HG03342 (cell line): Measurements from ENCODE around the gene MRPL24.
A peak's percentile ranks its signal among the peaks of the same experiment; 100 is the strongest.

Experiments used
- ATAC-seq: cut with Tn5 transposase; IDR thresholded peaks from one replicate; pipeline ENCODE4 v1.9.1; 2021; ENCODE audit warnings: mild to moderate bottlenecking, moderate library complexity; ENCODE audit not compliant: unreplicated experiment

The MRPL24 gene

GRCh38 chr1:156744344-156744743 lies 3.5 kb upstream of the MRPL24 start:
- ATAC-seq, result no peak

GRCh38 chr1:156743367-156744302 lies 2.7 kb upstream of the MRPL24 start:
- ATAC-seq, result no peak

- no peak for ATAC-seq
These were observed 1.9 kb upstream of the MRPL24 start for GRCh38 chr1:156742801-156743200.

DNA sequence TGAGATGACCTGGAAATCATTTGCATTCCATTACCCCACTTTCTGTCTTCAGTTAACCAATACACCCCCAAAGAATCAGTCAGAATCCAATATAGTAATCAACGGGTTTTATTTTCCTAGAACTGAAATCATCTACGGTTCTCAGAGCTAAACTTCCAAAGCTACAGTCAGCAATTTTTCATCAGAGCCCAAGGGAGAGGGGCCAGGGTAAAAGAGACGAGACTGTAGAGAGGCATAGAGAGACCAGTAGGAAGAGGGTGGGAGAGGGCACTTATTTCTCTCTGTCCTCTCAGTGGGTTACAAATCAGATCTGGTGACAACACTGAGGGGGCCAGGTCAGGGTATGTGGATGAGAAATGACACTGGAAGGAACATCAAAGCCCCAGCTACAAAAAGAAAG lies 1.1 kb upstream of the MRPL24 start:
- no peak for ATAC-seq

GRCh38 chr1:156741481-156741983 lies 644 bp upstream of the MRPL24 start:
- no peak for ATAC-seq

GRCh38 chr1:156740237-156740740 lies 599 bp downstream of the MRPL24 start:
- no peak for ATAC-seq

DNA sequence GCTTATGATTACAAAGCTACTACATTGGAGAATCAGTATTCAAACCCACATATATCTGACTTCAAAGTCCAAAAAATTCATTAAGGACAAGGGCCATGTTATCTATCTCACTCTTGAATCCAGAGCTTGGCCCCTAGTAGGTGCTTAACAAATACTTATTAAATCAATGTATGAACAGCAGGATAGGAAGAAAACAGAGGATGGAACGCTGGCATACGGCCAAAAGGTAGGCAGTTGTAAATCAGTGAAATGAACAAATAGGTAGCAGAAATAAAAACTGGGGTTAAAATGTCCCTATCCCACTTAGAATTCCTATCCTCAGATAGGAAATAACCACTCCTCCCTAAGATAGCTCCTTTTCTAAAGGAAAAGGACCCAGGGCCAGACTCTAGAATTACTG lies 2.0 kb downstream of the MRPL24 start:
- ATAC-seq, result no peak

DNA sequence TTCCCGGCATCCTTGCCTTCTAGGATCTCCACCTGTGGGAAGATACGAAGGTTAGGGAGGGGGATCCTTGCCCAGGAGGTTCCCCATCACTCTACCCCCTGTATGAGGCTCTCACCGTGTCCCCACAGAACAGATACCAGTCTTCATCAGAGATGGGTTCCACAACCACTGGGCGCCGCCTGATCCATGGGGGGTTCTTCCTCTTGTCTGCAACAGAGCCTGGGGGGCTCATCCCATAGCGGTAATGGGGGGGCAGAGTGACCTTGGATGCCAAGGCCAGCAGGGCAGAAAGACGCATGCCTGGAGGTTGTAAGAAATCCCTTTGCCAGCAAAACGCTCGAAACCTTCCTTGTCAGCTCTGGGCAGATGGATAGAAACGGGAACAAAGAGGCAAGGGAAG lies 2.5 kb downstream of the MRPL24 start:
- no peak for ATAC-seq

- no peak for ATAC-seq
These were observed 6.8 kb downstream of the MRPL24 start for GRCh38 chr1:156733989-156734584.

GRCh38 chr1:156728599-156729462 lies 12.1 kb downstream of the MRPL24 start, which contains the start of gene ISG20L2:
ISG20L2 (minus strand) TSS chr1:156728766; CDS start chr1:156727652, 1,114 bp downstream.
- ATAC-seq, result peak; percentile 83

GRCh38 chr1:156727926-156728598 lies 12.8 kb downstream of the MRPL24 start, which contains the start of gene METTL25B:
METTL25B (plus strand) TSS chr1:156728469; CDS start chr1:156729105, 636 bp downstream.
- peak; percentile 42 for ATAC-seq

GRCh38 chr1:156727492-156727891 lies 13.4 kb downstream of the MRPL24 start:
- ATAC-seq, result no peak

GRCh38 chr1:156726549-156727226 lies 14.2 kb downstream of the MRPL24 start:
- no peak for ATAC-seq

DNA sequence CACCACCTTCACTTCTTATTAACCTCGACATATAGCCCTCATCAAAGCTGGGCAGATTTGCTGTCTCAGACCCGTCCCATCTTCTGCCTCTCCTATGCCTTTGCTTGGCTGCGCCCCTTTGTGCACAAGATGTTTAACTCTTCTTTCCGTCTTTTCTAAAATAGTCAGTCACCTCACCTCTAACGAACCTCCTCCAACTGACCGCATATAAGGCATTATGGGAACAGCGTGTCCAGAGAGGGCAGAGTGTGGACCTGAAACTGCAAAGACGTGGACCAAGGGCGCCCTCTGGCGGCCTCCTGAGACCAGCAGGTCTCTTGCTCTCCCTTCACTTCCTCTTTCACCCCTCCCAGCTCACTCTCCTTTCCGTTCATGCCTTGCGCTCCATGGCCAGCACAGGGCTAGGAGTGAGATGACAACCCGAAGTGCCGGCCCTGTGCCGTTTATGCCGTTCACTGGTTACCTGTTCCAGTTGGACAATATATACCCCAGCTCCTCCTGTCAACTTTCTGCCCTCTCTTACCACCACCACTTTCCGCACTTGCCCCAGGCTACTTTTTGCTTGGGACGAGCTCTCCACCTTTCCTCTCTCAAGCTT lies 15.1 kb downstream of the MRPL24 start:
- no peak for ATAC-seq

DNA sequence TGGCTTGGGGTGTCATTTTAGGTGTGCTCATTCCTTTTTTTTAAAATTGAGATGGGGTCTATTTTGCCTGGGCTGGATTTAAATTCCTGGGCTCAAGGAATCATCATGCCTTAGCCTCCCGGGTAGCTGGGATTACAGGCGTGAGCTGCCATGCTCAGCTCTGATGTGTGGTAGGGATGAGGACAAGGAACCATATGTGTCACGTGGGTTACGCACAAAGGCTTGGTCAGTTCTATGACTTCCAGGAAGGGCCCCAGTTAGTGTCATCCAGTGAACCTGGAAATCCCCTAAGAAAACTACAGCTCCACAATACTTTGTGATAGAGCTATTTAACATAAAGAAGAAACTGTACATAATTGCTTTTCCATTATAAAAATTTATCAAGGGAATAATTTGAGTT lies 19.4 kb downstream of the MRPL24 start:
- ATAC-seq, result no peak

- ATAC-seq, result no peak
These were observed 19.8 kb downstream of the MRPL24 start for GRCh38 chr1:156721131-156721530.

DNA sequence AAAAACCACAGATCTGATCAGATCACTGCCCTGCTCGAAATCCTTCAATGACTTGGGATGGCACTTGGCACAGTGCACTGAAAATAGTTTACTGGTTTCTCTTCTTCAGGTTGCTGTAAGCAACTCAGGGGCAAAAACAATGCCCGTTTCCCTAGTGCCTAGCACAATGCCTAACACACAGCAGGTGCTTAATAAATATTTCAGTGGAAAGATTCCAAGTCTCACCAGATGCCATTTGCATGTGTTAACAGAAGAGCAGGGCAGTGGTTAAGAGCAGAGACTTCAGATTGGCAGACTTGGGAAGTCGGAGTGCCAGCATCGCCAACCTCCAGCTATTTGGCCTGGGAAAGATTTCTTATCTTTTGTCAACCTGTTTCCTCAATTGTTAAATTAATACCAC lies 23.5 kb downstream of the MRPL24 start:
- ATAC-seq, result no peak

DNA sequence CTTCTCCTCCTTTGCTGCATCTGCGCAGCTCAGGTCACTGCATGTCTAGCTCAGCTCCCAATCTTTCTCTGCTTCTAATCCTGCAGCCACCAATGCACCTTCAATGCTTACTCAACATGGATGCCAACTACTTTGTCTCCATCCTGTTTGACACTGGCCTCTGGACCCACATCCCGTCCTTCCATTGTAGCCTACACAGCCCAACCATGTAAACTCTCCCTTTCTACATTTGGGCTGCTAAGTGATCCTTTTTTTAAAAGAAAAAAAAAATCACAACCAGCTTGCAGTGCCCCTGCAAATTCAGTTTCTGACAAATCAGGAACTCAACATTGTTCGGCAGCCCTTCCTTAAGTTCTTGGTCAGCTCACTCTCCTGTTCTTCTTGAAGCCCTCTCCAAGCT lies 26.1 kb downstream of the MRPL24 start:
- no peak for ATAC-seq

DNA sequence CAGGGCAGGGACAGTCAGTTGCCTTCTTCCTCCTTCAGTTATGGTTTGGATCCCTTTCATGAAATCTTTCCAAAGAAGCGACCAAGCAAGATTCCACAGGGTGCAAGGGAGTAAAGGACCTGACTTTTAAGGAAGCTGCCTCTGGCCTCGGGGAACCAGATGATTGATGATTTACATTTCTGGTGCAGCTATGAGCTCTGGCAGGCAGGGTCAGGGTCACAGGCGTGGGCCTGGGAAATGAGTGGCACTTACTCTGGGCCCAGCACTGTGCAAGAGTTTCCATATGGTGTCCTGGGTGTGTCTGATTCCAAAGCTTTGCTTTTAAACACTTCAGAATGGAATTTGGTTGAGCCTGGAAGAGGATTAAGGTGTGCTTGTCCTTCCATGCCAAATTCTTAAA lies 28.3 kb downstream of the MRPL24 start:
- ATAC-seq, result no peak
